K562 (cell line): ENCODE data around the gene PIN1. TPM values are rescaled to one million over a fixed set of nuclear protein-coding genes. Genes with fewer than 3 reads are reported as not detected.

Experiments
- ARID2 ChIP-seq: fragments of 450-650 bp; IDR thresholded peaks from 2 replicates; pipeline ENCODE4 v1.6.1; 2017; ENCODE audit warnings: antibody characterized with exemption, mild to moderate bottlenecking
- BRD9 ChIP-seq: fragments of 450-650 bp; IDR thresholded peaks from 2 replicates; pipeline ENCODE4 v1.6.1; 2018; ENCODE audit warnings: low read depth; ENCODE audit not compliant: partially characterized antibody
- CC2D1A ChIP-seq: fragments of 450-650 bp; IDR thresholded peaks from 2 replicates; pipeline ENCODE4 v1.6.1; 2017; ENCODE audit warnings: mild to moderate bottlenecking
- E2F4 ChIP-seq: sonication (generic); formaldehyde crosslinking; IDR thresholded peaks from 2 replicates; pipeline ENCODE4 v1.8.0; 2022; ENCODE audit warnings: mild to moderate bottlenecking, low read depth, missing genetic modification reagents
- ID3 ChIP-seq, 2 experiments: fragments of 250-450 bp in 1 of 2; fragments of 450-650 bp in 1 of 2; sonication (Bioruptor Pico) in 1 of 2; IDR thresholded peaks; 2 replicates each; pipeline versions ENCODE4 v1.6.1 to v1.8.0; 2016 to 2021; ENCODE audit warnings: mild to moderate bottlenecking in 2 of 2, moderate library complexity in 2 of 2, missing compliant biosample characterization in 1 of 2, missing genetic modification characterization in 1 of 2
- KDM2B ChIP-seq: fragments of 250-450 bp; sonication (Bioruptor Pico); IDR thresholded peaks from 2 replicates; pipeline ENCODE4 v1.8.0; 2021; ENCODE audit warnings: mild to moderate bottlenecking, moderate library complexity
- MCM5 ChIP-seq: fragments of 450-650 bp; IDR thresholded peaks from 2 replicates; pipeline ENCODE4 v1.6.1; 2016; ENCODE audit warnings: low read depth
- MCM7 ChIP-seq, 2 experiments: fragments of 450-650 bp; IDR thresholded peaks; 2 replicates each; pipeline ENCODE4 v1.6.1; 2016 to 2018
- NCOA1 ChIP-seq: fragments of 450-650 bp; IDR thresholded peaks from 2 replicates; pipeline ENCODE4 v1.6.1; 2016; ENCODE audit warnings: low read depth
- NCOA2 ChIP-seq, 2 experiments: fragments of 450-650 bp; IDR thresholded peaks; 2 replicates each; pipeline ENCODE4 v1.6.1; 2018; ENCODE audit warnings: mild to moderate bottlenecking in 2 of 2, moderate library complexity in 1 of 2; ENCODE audit not compliant: partially characterized antibody in 2 of 2
- POLR2AphosphoS5 ChIP-seq: IDR thresholded peaks from 2 replicates; pipeline ENCODE4 v1.6.1; 2011; ENCODE audit warnings: mild to moderate bottlenecking, low read depth, low read length, moderate library complexity; ENCODE audit not compliant: control insufficient read depth, insufficient read depth
- POLR2G ChIP-seq: fragments of 200-400 bp; formaldehyde crosslinking; IDR thresholded peaks from 2 replicates; pipeline ENCODE4 v1.6.1; 2017; ENCODE audit warnings: low read depth, mild to moderate bottlenecking, antibody characterized with exemption, low read length, moderate library complexity
- SIX5 ChIP-seq, 2 experiments: IDR thresholded peaks; 2 replicates each; pipeline ENCODE4 v1.6.1; 2011; ENCODE audit warnings: low read length in 2 of 2, borderline replicate concordance in 1 of 2, low read depth in 1 of 2, mild to moderate bottlenecking in 1 of 2, moderate library complexity in 1 of 2; ENCODE audit not compliant: insufficient read depth in 1 of 2
- TAF7 ChIP-seq: fragments of 450-650 bp; IDR thresholded peaks from 2 replicates; pipeline ENCODE4 v1.6.1; 2016; ENCODE audit warnings: missing genetic modification characterization, missing compliant biosample characterization
- TAF9B ChIP-seq: fragments of 450-650 bp; IDR thresholded peaks from 2 replicates; pipeline ENCODE4 v1.6.1; 2018; ENCODE audit warnings: mild to moderate bottlenecking; ENCODE audit not compliant: partially characterized antibody
- ZNF561 ChIP-seq: fragments of 450-650 bp; formaldehyde crosslinking; conservative IDR thresholded peaks from 2 replicates; pipeline ENCODE4 v1.4.0; 2020; ENCODE audit warnings: mild to moderate bottlenecking, moderate library complexity
- ZNF592 ChIP-seq: fragments of 450-650 bp; IDR thresholded peaks from 2 replicates; pipeline ENCODE4 v1.6.1; 2017; ENCODE audit warnings: antibody characterized with exemption, mild to moderate bottlenecking
- ZNF655 ChIP-seq: fragments of 250-450 bp; sonication (Bioruptor Pico); IDR thresholded peaks from 2 replicates; pipeline ENCODE4 v1.5.0; 2021
- polyA plus RNA-seq, 8 experiments: library from polyadenylated mRNA; depleted of rRNA in 4 of 8; stranded (reverse) in 5 of 8; unstranded in 3 of 8; fragments of >200 nt; fragmentation: Nextera tagmentation in 2 of 8; fragmentation: Illumina TruSeq in 1 of 8; extraction: Ambion mirVana in 2 of 8; extraction: Trizol in 1 of 8; gene quantifications; 2 replicates each; pipeline versions ENCODE4 v1.2.1 to v1.2.3, GENCODE V29; 2011 to 2014; ENCODE audit warnings: inconsistent platforms in 1 of 8, missing spikeins in 1 of 8
- total RNA-seq, 7 experiments: library from RNA; depleted of rRNA in 6 of 7; stranded (reverse); fragments of >200 nt in 6 of 7; fragmentation: Illumina TruSeq in 2 of 7; extraction: Trizol in 2 of 7; gene quantifications; 2 replicates each; pipeline versions ENCODE4 v1.2.1 to v1.2.3, GENCODE V29; 2011 to 2021; ENCODE audit warnings: low replicate concordance in 1 of 7

PIN1 gene
- total and polyA plus RNA-seq, 9 of the 15 experiments (the other 6 are each of a cell fraction or from before 2014, with no cell fraction given): 1.6 to 178 (median 42.5) TPM

GRCh38 chr19:9818734-9819595 is 16.2 kb upstream of the PIN1 start, which contains the start of gene FBXL12 (continued):
- TF ChIP-seq E2F4 (no peak), TAF9B (no peak), MCM5 (no peak), ID3 (CRISPR knock-in tag; IDR thresholded peaks at IDR 0.05) (no peak), ID3 (tag; IDR thresholded peaks at IDR 0.05) (no peak), SIX5 (IDR thresholded peaks at IDR 0.05; ENCODE audit: borderline replicate concordance in 1 of 2, insufficient read depth in 1 of 2, low read depth in 1 of 2, low read length in 2 of 2) (no peak), TAF7 (tag) (peak; percentile 74), MCM7 (IDR thresholded peaks at IDR 0.05) (no peak), CC2D1A (no peak), POLR2AphosphoS5 (peak; percentile 87), ZNF592 (no peak), POLR2G (peak; percentile 99), NCOA2 (IDR thresholded peaks at IDR 0.05; ENCODE audit: partially characterized antibody in 2 of 2) (no peak), KDM2B (CRISPR knock-in tag) (no peak), BRD9 (no peak), NCOA1 (peak; percentile 53; the same call in 1 of the 2 replicates), ZNF561 (no peak), ZNF655 (no peak), ARID2 (no peak)
